Measurements from ENCODE around the gene GRK1. TPM values are rescaled to one million over a fixed set of nuclear protein-coding genes. Genes with fewer than 3 reads are reported as not detected.

Gene GRK1
- total RNA-seq, 1 donor from 2014 or later: not detected

GRCh38 chr13:113758651-113759524 lies 91.9 kb downstream of the GRK1 start, which contains the start of gene TMEM255B:
TSS of gene TMEM255B (plus strand) at chr13:113759226. CDS start at chr13:113759270, 44 bp downstream.
- peak in 1 of 2 donors; percentile 80 for DNase-seq (ENCODE audit: low read depth in 2 of 2)

- peak; percentile 50 to 86 for DNase-seq (ENCODE audit: low read depth in 2 of 2)
These were observed 92.6 kb downstream of the GRK1 start for GRCh38 chr13:113759525-113760137.

- no peak for DNase-seq (ENCODE audit: low read depth in 2 of 2)
These were observed 94.1 kb downstream of the GRK1 start for GRCh38 chr13:113761136-113761535.

GRCh38 chr13:113762075-113762474 lies 95.1 kb downstream of the GRK1 start:
- DNase-seq (ENCODE audit: low read depth in 2 of 2): no peak

GRCh38 chr13:113762538-113762937 lies 95.5 kb downstream of the GRK1 start:
- DNase-seq (ENCODE audit: low read depth in 2 of 2): no peak

GRCh38 chr13:113763254-113763653 lies 96.2 kb downstream of the GRK1 start:
- DNase-seq (ENCODE audit: low read depth in 2 of 2): no peak

- no peak for DNase-seq (ENCODE audit: low read depth in 2 of 2)
These were observed 97.2 kb downstream of the GRK1 start for GRCh38 chr13:113763961-113764792.

GRCh38 chr13:113764793-113765563 lies 98.0 kb downstream of the GRK1 start:
- no peak for DNase-seq (ENCODE audit: low read depth in 2 of 2)

GRCh38 chr13:113765564-113765910 lies 98.5 kb downstream of the GRK1 start:
- no peak for DNase-seq (ENCODE audit: low read depth in 2 of 2)

GRCh38 chr13:113766035-113766800 lies 99.2 kb downstream of the GRK1 start:
- DNase-seq (ENCODE audit: low read depth in 2 of 2): no peak

GRCh38 chr13:113767366-113767765 lies 100.3 kb downstream of the GRK1 start:
- no peak for DNase-seq (ENCODE audit: low read depth in 2 of 2)

- no peak for DNase-seq (ENCODE audit: low read depth in 2 of 2)
These were observed 101.2 kb downstream of the GRK1 start for GRCh38 chr13:113768018-113768905.

GRCh38 chr13:113769106-113769505 lies 102.1 kb downstream of the GRK1 start:
- DNase-seq (ENCODE audit: low read depth in 2 of 2): no peak

- no peak for DNase-seq (ENCODE audit: low read depth in 2 of 2)
These were observed 102.9 kb downstream of the GRK1 start for GRCh38 chr13:113769881-113770280.

GRCh38 chr13:113770441-113770840 lies 103.4 kb downstream of the GRK1 start:
- no peak for DNase-seq (ENCODE audit: low read depth in 2 of 2)

GRCh38 chr13:113770937-113771336 lies 103.9 kb downstream of the GRK1 start:
- no peak for DNase-seq (ENCODE audit: low read depth in 2 of 2)

- DNase-seq (ENCODE audit: low read depth in 2 of 2): peak; percentile 60 to 91
These were observed 104.8 kb downstream of the GRK1 start for GRCh38 chr13:113771709-113772331.

- DNase-seq (ENCODE audit: low read depth in 2 of 2): peak; percentile 95 to 98
These were observed 107.4 kb downstream of the GRK1 start for GRCh38 chr13:113774177-113775107.

Data from dermis microvascular lymphatic vessel endothelial cell (primary cell).